Measurements from ENCODE around the gene MUC5AC.

The MUC5AC gene

DNA sequence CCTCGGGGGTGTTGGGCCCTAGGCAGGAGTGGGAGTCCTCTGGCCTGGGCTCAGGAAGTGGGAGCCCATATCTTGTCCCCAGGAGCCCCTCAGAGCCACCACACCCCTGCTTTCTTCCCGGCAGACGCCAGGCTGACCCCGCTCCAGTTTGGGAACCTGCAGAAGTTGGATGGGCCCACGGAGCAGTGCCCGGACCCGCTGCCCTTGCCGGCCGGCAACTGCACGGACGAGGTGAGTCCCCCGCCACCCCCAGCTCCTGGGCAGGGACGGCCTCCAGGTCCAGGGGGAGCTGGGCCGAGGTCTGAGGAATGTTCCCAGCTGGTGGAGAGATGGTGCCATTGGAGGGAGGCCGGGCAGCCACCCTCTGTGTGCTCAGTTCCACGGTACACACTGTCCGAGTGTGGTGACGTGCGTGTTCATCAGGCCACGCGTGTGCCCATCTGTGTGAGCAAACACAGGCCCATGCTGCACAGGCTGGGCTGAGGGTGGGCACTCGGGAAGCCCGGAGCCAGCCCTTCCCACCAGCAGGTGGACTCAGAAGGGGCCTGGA is 69.9 kb downstream of the MUC5AC start:
- no peak for DNase-seq

DNA sequence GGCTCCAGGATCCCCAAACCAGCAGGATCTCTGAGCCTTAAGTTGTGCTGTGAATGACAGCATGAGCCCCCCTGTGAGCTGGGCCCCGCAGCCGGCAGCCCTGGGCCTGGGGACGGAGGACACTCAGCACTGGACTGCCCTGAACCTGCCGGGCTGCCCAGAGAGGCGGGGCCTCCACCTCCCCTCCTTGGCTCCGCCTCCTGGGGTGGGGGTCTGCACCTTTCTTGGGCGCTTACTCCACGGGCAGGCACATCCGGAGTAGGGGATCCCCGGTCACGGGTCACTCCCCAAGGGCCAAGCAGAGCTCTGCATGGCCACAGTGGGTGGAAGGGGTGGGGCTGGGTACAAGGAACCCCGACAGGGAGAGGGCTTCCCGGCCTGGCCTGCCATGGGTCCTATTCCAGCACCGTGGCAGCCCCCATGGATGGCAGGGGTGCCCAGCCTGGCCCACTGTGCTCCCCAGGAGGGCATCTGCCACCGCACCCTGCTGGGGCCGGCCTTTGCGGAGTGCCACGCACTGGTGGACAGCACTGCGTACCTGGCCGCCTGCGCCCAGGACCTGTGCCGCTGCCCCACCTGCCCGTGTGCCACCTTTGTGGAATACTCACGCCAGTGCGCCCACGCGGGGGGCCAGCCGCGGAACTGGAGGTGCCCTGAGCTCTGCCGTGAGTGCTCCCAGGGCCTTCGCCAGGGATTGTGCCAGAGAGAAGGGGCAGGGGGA is 70.5 kb downstream of the MUC5AC start:
- no peak for DNase-seq

DNA sequence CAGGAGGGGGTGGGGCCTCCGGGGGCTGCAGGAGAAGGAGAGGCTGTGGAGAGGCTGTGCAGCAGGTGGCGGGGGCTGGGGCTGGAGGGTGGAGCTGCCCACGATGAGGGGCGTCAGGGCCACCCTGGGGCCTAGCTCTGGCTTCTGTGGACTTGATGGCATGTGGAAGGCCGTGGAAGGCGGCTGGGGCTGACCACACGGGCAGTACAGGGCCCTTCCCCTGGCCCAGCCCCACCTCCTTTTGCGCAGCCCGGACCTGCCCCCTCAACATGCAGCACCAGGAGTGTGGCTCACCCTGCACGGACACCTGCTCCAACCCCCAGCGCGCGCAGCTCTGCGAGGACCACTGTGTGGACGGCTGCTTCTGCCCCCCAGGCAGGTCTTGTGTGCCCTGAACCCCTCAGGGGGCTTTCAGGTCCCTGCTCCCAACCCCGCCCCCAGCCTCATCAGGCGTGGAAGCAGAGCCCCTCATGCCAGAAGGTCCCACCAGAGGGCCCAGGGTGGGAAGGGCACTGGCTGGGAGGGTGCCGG is 71.2 kb downstream of the MUC5AC start:
- no peak for DNase-seq

- no peak for DNase-seq
Measured at GRCh38 chr11:1229471-1230120, 71.8 kb downstream of the MUC5AC start.

GRCh38 chr11:1230121-1230455 is 72.3 kb downstream of the MUC5AC start:
- no peak for DNase-seq

DNA sequence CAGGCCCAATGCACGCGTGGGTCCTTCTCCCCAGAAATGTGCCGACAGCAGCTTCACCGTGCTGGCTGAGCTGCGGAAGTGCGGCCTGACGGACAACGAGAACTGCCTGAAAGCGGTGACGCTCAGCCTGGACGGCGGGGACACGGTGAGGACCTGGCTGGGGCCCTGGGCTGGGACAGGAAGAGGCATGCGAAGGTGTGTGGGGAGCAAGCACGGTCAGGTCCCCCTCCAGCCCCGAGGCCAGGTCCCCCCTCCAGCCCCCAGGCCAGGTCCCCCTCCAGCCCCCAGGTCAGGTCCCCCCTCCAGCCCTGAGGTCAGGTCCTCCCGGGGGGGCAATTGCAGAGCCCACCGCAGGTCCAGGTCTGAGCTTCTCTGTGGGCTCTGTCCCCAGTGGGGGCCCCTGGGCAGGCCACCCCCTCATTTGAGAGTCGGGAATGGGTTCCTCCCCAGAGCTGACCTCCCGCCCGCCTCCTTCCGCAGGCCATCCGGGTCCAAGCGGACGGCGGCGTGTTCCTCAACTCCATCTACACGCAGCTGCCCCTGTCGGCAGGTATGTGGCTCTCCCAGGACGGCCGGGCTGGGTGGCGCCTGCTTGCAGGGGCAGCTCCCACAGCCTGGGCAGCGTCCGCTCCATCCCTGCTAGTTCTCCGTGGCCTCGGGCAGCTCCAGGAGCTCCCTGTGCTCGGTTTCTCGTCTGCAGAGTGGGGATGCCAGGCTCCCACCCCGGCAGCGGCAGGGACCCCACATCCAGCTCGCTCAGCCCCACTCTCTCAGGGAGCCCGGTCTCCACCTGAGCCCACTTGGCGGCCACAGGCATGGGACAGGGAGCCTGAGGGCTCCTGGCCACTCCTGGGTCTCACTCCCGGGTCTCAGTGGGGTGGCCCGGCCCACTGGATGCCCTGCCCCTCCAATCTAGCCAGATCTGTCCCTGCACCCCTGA is 73.0 kb downstream of the MUC5AC start:
- DNase-seq, result no peak

DNA sequence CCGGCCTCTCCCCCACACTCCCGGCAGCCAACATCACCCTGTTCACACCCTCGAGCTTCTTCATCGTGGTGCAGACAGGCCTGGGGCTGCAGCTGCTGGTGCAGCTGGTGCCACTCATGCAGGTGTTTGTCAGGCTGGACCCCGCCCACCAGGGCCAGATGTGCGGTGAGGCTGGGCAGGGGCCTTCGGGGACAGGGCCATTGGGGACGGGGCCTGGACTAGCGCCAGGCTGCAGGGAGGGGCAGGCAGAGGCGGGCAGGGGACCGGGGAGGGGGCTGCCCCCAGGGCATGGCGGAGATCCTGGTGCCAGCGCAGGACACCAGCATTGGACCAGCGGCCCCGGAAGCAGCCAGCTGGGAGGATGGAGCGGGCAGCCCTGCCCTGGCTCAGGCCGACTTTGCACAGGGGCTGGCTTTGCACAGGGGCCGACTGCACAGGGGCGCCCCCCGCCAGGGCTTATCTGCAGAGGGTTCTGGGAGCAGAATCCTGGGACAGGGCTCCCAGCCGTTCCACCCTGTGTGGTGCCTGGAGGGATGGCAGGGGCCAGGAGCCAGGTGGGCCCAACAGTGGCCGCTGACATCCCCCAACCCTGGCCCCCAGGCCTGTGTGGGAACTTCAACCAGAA is 73.8 kb downstream of the MUC5AC start:
- no peak for DNase-seq

GRCh38 chr11:1232021-1232882 is 74.5 kb downstream of the MUC5AC start:
- no peak for DNase-seq

- DNase-seq, result no peak
Measured at GRCh38 chr11:1232883-1233321, 75.1 kb downstream of the MUC5AC start.

- no peak for DNase-seq
Measured at GRCh38 chr11:1233351-1234053, 75.7 kb downstream of the MUC5AC start.

GRCh38 chr11:1234054-1234720 is 76.4 kb downstream of the MUC5AC start:
- no peak for DNase-seq

- no peak for DNase-seq
Measured at GRCh38 chr11:1234771-1235305, 77.1 kb downstream of the MUC5AC start.

DNA sequence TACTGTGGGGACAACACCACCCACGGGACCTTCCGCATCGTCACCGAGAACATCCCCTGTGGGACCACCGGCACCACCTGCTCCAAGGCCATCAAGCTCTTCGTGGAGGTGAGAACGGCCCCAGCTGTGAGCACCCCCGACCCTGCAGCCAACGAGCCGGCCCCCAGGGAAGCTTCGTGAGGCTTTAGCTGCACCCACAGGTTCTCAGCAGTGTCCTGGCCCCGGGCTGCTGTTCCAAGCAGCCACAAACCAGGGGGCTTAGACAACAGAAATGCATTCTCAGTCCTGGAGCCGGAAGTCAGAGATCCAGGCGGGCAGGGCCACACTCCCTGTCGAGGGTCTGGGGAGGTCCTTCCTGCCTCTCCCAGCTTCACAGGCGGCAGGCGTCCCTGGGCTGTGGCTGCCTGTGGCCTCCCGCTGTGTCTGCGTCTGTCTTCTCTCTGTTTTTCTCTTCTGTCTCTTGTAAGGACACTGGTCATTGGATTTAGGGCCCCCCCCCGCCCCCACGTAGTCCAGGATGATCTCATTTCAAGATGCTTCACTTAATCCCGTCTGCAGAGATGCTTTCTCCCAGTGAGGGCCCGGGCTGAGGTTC is 77.7 kb downstream of the MUC5AC start:
- no peak for DNase-seq

DNA sequence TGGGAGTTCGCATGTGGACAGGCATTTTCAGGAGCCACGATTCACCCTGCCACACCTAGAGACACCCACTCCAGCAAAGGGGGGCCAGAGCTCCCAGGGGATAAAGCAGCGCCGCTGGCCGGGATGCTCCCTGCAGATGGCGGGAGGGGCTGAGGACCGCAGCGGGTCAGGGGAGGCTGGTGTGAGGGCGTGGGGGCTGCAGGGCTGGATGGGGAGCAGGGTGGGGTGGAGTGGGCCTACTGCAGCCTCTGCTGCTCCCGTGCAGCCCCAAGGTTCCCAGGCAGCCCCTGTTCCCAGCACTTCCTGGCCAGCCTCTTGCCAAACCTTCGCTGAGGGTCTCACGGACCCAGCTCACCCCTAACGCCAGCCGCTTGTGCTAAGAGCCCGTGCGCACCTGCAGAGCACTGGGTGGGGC is 78.2 kb downstream of the MUC5AC start:
- DNase-seq, result no peak

DNA sequence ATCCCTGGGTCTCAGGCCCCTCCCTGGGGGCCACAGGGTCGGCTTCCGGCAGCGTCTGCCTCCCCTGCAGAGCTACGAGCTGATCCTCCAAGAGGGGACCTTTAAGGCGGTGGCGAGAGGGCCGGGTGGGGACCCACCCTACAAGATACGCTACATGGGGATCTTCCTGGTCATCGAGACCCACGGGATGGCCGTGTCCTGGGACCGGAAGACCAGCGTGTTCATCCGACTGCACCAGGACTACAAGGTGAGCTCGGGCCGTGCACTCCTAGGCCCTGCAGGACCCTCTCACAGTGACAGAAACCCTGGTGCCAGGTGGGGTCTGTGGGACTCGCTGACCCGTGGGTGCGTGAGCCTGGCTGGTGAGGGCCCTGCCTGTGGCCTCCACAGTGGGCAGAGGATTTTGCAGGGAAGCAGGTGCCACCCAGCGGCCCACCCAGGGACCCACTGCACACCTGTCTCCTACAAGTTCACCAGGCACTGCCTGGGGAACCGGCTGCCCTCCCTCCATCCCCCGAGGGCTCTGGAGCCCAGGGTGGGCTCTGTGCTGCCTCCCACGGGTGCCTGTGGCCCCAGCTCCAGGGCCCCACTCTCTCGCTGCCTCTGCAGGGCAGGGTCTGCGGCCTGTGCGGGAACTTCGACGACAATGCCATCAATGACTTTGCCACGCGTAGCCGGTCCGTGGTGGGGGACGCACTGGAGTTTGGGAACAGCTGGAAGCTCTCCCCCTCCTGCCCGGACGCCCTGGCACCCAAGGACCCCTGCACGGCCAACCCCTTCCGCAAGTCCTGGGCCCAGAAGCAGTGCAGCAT is 78.8 kb downstream of the MUC5AC start:
- DNase-seq, result no peak

GRCh38 chr11:1237128-1237580 is 79.4 kb downstream of the MUC5AC start:
- DNase-seq, result no peak

- DNase-seq, result no peak
Measured at GRCh38 chr11:1237851-1238250, 80.1 kb downstream of the MUC5AC start.

GRCh38 chr11:1238767-1239595 is 81.2 kb downstream of the MUC5AC start:
- DNase-seq, result no peak
